ENCODE results near the gene WDFY3.

The WDFY3 gene

DNA sequence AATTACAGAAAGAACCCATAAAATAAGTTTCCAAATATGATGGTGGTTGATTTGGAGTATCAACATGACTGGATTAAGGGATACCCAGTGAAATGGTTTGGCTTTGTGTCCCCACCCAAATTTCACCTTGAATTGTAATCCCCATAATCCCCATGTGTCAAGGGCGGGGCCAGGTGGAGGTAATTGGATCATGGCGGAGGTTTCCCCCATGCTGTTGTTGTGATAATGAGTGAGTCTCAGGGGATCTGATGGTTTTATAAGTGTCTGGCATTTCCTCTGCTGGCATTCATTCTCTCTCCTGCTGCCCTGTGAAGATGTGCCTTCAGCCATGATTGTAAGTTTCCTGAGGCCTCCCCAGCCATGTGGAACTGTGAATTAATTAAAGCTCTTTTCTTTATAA lies 39.1 kb downstream of the WDFY3 start:
- no peak for DNase-seq (ENCODE audit: low read depth, low spot score)
- Histone ChIP-seq H3K4me3 (ENCODE audit: low read length) (no peak overlapping the region), H3K9me3 (ENCODE audit: control insufficient read depth, insufficient read depth, low read length) (no peaks in the 10 kb centered on the region), H3K27ac (ENCODE audit: low read length) (no peak overlapping the region), H3K27me3 (ENCODE audit: control insufficient read depth, insufficient read depth, low read length) (no peaks in the 10 kb centered on the region), H3K4me1 (ENCODE audit: control insufficient read depth, insufficient read depth, low read length) (no peaks in the 10 kb centered on the region), H3K36me3 (ENCODE audit: control insufficient read depth, insufficient read depth, low read length) (no peaks in the 10 kb centered on the region; the same call in 1 of the 2 replicates)
- WGBS (ENCODE audit: insufficient coverage, insufficient read length): no CpG with 5 or more reads among the region's 2 CpGs

DNA sequence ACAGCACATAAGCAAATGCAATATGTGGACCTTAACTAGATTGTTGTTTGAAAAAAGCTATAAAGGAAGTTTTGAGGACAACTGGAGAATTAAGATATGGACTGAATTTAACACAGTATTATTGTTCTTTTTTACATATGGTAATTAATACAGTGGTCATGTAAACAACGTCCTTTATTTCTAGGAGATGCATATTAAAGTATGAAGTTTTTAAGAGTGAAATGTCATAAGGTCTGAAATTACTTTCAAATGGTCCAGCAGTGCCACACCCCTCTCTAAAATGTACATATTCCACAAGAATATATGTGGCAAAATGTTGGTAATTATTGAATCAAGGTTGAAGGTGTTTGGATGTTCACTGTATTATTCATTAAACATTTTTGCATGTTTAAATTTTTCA lies 40.9 kb downstream of the WDFY3 start:
- WGBS (ENCODE audit: insufficient coverage, insufficient read length): no CpG with 5 or more reads among the region's 1 CpG
- H3K4me3 ChIP-seq (ENCODE audit: low read length): no peak overlapping the region
- no peak overlapping the region for H3K27ac ChIP-seq (ENCODE audit: low read length)

DNA sequence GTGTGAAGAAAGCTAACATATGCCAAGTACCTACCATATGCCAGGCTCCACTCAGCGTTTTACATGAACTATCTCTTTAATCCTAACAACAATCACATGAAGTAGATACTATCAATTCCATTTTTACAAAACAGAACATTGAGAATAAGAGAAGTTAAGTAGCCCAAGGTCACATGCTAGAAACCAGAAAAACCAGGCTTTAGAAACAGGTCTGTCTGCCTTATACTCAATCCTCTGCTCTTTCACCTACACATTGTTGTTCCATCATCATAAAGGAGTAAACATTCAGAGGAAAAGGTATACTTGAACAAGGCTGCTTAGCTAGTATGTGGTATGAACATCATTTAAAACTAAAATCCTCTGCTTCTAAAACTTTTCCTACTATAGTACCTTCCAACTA lies 42.1 kb downstream of the WDFY3 start:
- H3K4me3 ChIP-seq (ENCODE audit: low read length): no peak overlapping the region
- no peak overlapping the region for H3K27ac ChIP-seq (ENCODE audit: low read length)
- H3K27me3 ChIP-seq (ENCODE audit: control insufficient read depth, insufficient read depth, low read length): no peaks in the 10 kb centered on the region
- no peaks in the 10 kb centered on the region for H3K9me3 ChIP-seq (ENCODE audit: control insufficient read depth, insufficient read depth, low read length)
- H3K4me1 ChIP-seq (ENCODE audit: control insufficient read depth, insufficient read depth, low read length): no peaks in the 10 kb centered on the region
- DNase-seq (ENCODE audit: low read depth, low spot score): no peak
- no CpG with 5 or more reads among the region's 1 CpG for WGBS (ENCODE audit: insufficient coverage, insufficient read length)
- no peaks in the 10 kb centered on the region; the same call in 1 of the 2 replicates for H3K36me3 ChIP-seq (ENCODE audit: control insufficient read depth, insufficient read depth, low read length)

More for the DNA sequence above, 40.9 kb downstream of the WDFY3 start:
- no peaks in the 10 kb centered on the region for H3K9me3 ChIP-seq (ENCODE audit: control insufficient read depth, insufficient read depth, low read length)
- H3K27me3 ChIP-seq (ENCODE audit: control insufficient read depth, insufficient read depth, low read length): no peaks in the 10 kb centered on the region
- no peaks in the 10 kb centered on the region for H3K4me1 ChIP-seq (ENCODE audit: control insufficient read depth, insufficient read depth, low read length)
- no peaks in the 10 kb centered on the region; the same call in 1 of the 2 replicates for H3K36me3 ChIP-seq (ENCODE audit: control insufficient read depth, insufficient read depth, low read length)
- DNase-seq (ENCODE audit: low read depth, low spot score): no peak

DNA sequence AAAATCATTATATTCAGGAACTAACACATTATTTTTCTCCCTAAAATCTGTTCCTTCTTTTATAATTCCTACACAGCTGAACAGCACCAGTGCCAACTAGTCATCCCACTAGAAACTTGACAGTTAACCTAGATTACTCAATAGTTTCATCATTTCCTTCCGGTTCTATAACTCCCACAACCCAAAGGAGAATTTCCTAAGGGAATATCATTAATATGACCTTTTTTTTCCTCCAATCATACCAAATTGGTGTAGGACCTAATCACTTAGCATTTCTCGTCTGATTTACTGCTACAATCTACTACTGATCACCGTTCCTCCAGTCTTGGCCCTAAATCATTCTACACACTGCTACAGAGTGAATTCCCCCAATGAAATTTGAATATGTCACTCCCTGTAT lies 45.9 kb downstream of the WDFY3 start:
- no peak for DNase-seq (ENCODE audit: low read depth, low spot score)

DNA sequence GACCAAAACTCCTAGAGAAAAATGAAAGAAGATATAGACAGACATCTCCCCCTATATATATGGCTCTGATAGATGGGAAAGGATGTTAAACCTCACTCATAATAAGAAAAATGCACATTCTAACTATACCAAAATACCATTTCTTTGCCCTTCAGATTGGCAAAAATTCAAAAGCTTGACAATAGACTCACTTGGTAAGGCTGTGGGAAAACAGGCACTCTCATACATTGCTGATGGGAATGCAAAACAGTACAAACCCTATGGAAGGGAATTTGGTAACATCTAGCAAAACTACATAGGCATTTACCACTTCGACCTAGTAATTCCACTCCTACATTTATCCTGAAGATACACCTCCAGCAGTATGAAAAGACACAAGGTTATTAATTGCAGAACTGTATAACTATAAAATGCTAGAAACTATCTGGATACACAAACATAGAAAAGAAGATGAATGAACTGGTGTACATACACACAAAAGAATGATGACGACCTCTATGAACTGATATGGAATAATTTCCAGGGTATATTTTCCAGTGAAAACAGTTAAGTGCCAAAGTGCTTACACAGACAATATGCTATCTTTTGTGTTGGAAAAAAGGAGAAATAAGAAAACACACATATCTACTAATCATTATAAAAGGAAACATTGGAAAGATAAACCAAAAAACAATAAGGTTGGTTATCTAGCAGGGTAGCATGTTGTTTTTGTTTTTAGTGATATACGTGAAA lies 48.5 kb downstream of the WDFY3 start:
- no CpG with 5 or more reads among the region's 3 CpGs for WGBS (ENCODE audit: insufficient coverage, insufficient read length)
- DNase-seq (ENCODE audit: low read depth, low spot score): no peak

More for the DNA sequence above, 45.9 kb downstream of the WDFY3 start:
- no peaks in the 10 kb centered on the region for H3K36me3 ChIP-seq (ENCODE audit: control insufficient read depth, insufficient read depth, low read length)
- no peaks in the 10 kb centered on the region for H3K4me1 ChIP-seq (ENCODE audit: control insufficient read depth, insufficient read depth, low read length)
- no peaks in the 10 kb centered on the region for H3K9me3 ChIP-seq (ENCODE audit: control insufficient read depth, insufficient read depth, low read length)
- no peak overlapping the region for H3K4me3 ChIP-seq (ENCODE audit: low read length)
- no peaks in the 10 kb centered on the region for H3K27me3 ChIP-seq (ENCODE audit: control insufficient read depth, insufficient read depth, low read length)
- no peak overlapping the region for H3K27ac ChIP-seq (ENCODE audit: low read length)
- no CpG with 5 or more reads among the region's 3 CpGs for WGBS (ENCODE audit: insufficient coverage, insufficient read length)

DNA sequence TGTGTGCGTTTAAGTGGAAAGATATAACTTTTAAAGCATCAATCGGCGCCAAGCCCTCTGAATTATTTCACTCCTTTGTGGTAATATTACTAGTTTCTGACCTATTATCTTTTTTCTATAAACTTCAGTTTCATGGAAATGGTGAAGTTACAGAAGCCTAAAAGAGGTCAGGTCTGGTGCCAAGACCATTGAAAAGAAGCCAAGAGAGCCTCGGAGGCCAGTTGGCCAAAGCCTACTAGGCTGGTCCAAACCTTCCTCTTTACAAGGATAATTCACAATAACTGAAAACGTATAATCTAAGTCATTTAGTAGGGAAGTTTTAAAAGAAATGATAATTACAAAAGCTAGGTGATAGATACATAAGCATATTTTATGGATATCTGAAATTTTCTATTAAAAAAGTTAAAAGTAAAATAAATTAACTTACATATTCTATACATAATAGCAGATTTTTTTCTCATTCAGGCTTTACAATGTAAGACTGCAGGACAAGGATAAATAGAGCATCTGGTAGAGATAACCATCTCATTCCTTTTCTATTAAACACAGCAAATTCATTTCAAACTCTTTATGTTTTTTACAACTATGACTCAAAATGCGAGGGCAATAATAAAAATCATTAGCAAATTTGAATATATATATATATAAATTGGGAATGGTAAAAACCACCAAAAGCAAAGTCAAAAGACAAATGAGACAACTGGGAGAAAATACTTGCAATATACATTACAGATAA lies 49.2 kb downstream of the WDFY3 start:
- DNase-seq (ENCODE audit: low read depth, low spot score): no peak
- WGBS (ENCODE audit: insufficient coverage, insufficient read length): no CpG with 5 or more reads among the region's 6 CpGs
- Histone ChIP-seq H3K27me3 (ENCODE audit: control insufficient read depth, insufficient read depth, low read length) (no peaks in the 10 kb centered on the region), H3K4me3 (ENCODE audit: low read length) (no peak overlapping the region), H3K36me3 (ENCODE audit: control insufficient read depth, insufficient read depth, low read length) (no peaks in the 10 kb centered on the region), H3K9me3 (ENCODE audit: control insufficient read depth, insufficient read depth, low read length) (no peaks in the 10 kb centered on the region), H3K27ac (ENCODE audit: low read length) (no peak overlapping the region), H3K4me1 (ENCODE audit: control insufficient read depth, insufficient read depth, low read length) (no peaks in the 10 kb centered on the region)

More for the DNA sequence above, 48.5 kb downstream of the WDFY3 start:
- no peaks in the 10 kb centered on the region for H3K4me1 ChIP-seq (ENCODE audit: control insufficient read depth, insufficient read depth, low read length)
- no peak overlapping the region for H3K27ac ChIP-seq (ENCODE audit: low read length)
- no peaks in the 10 kb centered on the region for H3K9me3 ChIP-seq (ENCODE audit: control insufficient read depth, insufficient read depth, low read length)
- no peaks in the 10 kb centered on the region for H3K36me3 ChIP-seq (ENCODE audit: control insufficient read depth, insufficient read depth, low read length)
- no peak overlapping the region for H3K4me3 ChIP-seq (ENCODE audit: low read length)
- H3K27me3 ChIP-seq (ENCODE audit: control insufficient read depth, insufficient read depth, low read length): no peaks in the 10 kb centered on the region

DNA sequence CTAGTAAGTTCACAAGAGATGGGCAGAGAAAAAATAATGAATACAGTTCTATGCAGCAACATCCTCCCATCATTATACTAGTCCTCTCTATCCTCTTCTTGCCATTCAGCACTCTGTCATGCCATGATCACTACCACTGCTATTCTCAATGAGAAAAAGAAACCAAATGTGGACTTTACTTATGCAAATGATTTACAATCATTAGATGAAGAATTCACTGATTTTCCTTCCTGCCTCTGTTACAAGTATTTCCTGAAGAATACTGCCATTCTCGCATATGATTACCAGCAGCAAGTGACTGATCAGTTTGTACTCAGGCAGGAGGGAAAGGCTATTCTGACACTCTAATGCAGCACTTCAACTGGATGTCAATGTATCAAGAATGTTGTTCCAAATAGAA lies 50.3 kb downstream of the WDFY3 start:
- no peaks in the 10 kb centered on the region for H3K9me3 ChIP-seq (ENCODE audit: control insufficient read depth, insufficient read depth, low read length)
- DNase-seq (ENCODE audit: low read depth, low spot score): no peak
- H3K27ac ChIP-seq (ENCODE audit: low read length): no peak overlapping the region
- no peak overlapping the region for H3K4me3 ChIP-seq (ENCODE audit: low read length)
- H3K4me1 ChIP-seq (ENCODE audit: control insufficient read depth, insufficient read depth, low read length): no peaks in the 10 kb centered on the region
- H3K36me3 ChIP-seq (ENCODE audit: control insufficient read depth, insufficient read depth, low read length): no peaks in the 10 kb centered on the region
- WGBS (ENCODE audit: insufficient coverage, insufficient read length): no CpG with 5 or more reads among the region's 1 CpG
- no peaks in the 10 kb centered on the region for H3K27me3 ChIP-seq (ENCODE audit: control insufficient read depth, insufficient read depth, low read length)

DNA sequence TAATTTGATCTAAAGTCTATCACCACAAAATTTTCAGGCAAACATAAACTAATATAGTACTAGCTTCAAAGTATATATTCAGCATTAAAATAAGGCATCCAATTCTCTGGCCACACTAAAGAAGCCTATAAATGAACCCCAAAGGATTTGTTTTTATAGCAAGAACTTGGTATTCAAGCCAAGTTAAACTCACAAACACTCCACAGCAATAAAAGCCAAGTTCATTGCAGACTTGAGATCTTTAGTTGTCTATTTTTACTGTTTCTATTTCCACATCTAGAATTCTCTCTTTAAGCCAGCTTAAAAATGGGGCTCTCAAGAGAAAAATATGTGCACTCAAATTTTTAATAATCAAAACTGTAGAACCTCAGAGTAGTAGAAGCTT lies 51.1 kb downstream of the WDFY3 start:
- Histone ChIP-seq H3K4me3 (ENCODE audit: low read length) (no peak overlapping the region), H3K36me3 (ENCODE audit: control insufficient read depth, insufficient read depth, low read length) (no peaks in the 10 kb centered on the region), H3K27me3 (ENCODE audit: control insufficient read depth, insufficient read depth, low read length) (no peaks in the 10 kb centered on the region), H3K27ac (ENCODE audit: low read length) (no peak overlapping the region), H3K9me3 (ENCODE audit: control insufficient read depth, insufficient read depth, low read length) (no peaks in the 10 kb centered on the region), H3K4me1 (ENCODE audit: control insufficient read depth, insufficient read depth, low read length) (no peaks in the 10 kb centered on the region)
- no peak for DNase-seq (ENCODE audit: low read depth, low spot score)

DNA sequence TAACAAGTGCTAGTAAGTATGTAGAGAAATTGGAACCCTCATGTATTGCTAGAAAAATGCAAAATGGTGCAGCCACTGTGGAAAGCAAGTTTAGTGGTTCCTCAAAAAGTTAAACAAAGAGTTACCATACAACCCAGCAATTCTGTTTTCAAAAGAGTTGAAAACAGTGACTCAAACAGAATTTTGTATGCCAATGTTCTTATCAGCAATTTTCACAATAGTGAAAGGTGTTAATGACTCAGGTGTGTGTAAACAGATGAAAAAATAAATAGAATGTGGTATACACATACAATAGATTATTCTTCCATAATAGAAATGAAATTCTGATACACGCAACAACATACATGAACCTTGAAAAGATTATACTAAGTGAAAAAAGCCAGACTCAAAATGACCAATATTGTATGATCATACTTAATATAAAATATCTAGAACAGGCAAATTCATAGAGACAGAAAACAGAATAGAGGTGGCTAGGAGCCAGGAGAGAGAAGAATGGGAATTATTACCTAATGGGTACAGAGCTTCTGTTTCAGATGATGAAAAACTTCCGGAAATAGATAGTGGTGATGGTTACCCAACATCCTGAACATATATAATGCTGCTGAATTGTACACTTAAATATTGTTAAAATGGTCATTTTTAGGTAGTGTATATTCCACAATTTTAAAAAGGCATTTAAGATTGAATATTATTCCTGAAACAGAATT lies 51.6 kb downstream of the WDFY3 start:
- DNase-seq (ENCODE audit: low read depth, low spot score): no peak
- Histone ChIP-seq H3K27ac (ENCODE audit: low read length) (no peak overlapping the region), H3K4me1 (ENCODE audit: control insufficient read depth, insufficient read depth, low read length) (no peaks in the 10 kb centered on the region), H3K27me3 (ENCODE audit: control insufficient read depth, insufficient read depth, low read length) (no peaks in the 10 kb centered on the region), H3K4me3 (ENCODE audit: low read length) (no peak overlapping the region), H3K36me3 (ENCODE audit: control insufficient read depth, insufficient read depth, low read length) (no peaks in the 10 kb centered on the region), H3K9me3 (ENCODE audit: control insufficient read depth, insufficient read depth, low read length) (no peaks in the 10 kb centered on the region)
- no CpG with 5 or more reads among the region's 2 CpGs for WGBS (ENCODE audit: insufficient coverage, insufficient read length)

DNA sequence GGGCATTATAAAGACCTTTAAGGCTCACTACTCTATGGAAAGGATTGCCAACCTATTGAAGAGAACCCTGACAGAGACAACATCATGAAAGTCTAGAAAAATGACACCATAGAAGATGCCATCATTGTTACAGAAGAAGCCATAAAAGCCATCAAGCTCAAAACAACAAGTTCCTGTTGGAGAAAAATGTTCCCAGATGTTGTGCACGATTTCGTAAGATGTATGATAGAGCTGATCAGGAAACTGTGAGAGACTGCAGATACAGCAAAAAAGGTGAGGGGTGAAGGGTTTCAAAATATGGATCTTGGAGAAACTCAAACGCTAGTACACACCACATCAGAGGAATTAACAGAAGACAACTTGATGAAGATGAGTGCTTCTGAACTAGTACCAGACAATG lies 53.3 kb downstream of the WDFY3 start:
- Histone ChIP-seq H3K27ac (ENCODE audit: low read length) (no peak overlapping the region), H3K4me3 (ENCODE audit: low read length) (no peak overlapping the region), H3K27me3 (ENCODE audit: control insufficient read depth, insufficient read depth, low read length) (no peaks in the 10 kb centered on the region), H3K4me1 (ENCODE audit: control insufficient read depth, insufficient read depth, low read length) (no peaks in the 10 kb centered on the region), H3K9me3 (ENCODE audit: control insufficient read depth, insufficient read depth, low read length) (no peaks in the 10 kb centered on the region), H3K36me3 (ENCODE audit: control insufficient read depth, insufficient read depth, low read length) (no peaks in the 10 kb centered on the region)
- no peak for DNase-seq (ENCODE audit: low read depth, low spot score)
- WGBS (ENCODE audit: insufficient coverage, insufficient read length): no CpG with 5 or more reads among the region's 3 CpGs

Data from iPS DF 6.9 (cell line).